Measurements from ENCODE around the gene RNU4-1.
"Not testable (repeated sequence)": the region's sequence is repeated elsewhere in the genome, so short reads cannot be mapped to it uniquely, and the experiment has no call there.

Gene RNU4-1

GRCh38 chr12:120292661-120293531, at the start of gene RNU4-1:
TSS of gene RNU4-1 (minus strand) at chr12:120293237.
- DNase-seq (ENCODE audit: low read depth) = peak; percentile 67

DNA sequence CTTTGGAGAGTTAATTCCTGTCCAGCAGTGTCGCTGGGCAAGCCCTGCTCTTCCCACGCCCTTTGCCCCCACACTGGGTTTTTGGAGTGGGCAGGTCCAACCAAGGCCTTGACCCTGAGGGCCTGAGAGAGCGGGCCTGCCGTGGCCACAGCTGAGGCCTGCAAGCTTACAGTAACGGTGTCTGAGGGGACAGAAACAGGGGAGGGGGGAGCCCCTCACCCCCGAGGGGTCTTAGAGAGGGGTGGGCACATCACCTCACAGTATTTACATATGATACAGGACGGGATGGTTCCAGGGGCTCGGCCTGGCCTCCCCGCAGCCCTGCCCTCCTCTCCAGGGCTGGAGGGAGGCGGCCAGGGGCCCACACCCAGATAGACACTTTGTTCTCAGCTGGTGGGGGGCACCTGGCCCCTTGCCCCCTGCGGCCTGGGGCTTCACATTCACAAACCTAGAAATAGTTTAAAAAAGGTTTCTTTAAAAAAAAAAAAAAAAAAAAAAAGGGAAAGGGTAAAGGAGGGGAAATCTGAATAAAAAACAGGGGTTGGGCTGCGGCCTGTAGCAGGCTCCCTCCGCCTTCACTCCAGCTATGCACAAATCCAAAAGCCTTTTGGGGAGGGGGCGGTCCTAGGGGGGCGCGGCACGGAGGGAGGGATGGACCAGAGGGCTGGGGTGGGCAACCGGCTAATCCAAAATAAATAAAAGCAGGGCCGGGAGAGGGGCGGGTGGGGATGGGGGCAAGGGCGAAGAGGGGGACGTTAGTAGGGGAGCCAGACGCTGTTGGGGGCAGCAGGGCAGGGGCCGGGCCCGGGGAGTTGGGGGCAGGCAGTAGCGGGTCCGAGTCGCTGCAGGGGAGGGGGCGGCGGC, 49.4 kb upstream of the RNU4-1 start:
- no peak for DNase-seq (ENCODE audit: low read depth)

GRCh38 chr12:120339256-120339655, 46.2 kb upstream of the RNU4-1 start:
- no peak for DNase-seq (ENCODE audit: low read depth)

GRCh38 chr12:120337730-120338129, 44.7 kb upstream of the RNU4-1 start:
- no peak for DNase-seq (ENCODE audit: low read depth)

DNA sequence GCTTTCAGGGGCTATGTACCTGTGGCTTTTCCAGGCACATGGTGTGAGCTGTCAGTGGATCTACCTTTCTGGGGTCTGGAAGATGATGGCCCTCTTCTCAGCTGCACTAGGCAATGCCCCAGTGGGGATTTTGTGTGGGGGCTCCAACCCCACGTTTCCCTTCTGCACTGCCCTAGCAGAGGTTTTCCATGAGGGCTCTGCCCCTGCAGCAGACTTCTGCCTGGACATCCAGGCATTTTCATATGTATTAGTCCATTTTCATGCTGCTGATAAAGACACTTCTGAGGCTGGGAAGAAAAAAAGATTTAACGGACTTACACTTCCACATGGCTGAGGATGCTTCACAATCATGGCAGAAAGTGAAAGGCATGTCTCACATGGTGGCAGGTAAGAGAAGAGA, 43.4 kb upstream of the RNU4-1 start:
- DNase-seq (ENCODE audit: low read depth) = not testable (repeated sequence)

- not testable (repeated sequence) for DNase-seq (ENCODE audit: low read depth)
Measured at GRCh38 chr12:120335447-120335846, 42.4 kb upstream of the RNU4-1 start.

- no peak for DNase-seq (ENCODE audit: low read depth)
Measured at GRCh38 chr12:120332523-120332922, 39.5 kb upstream of the RNU4-1 start.

GRCh38 chr12:120332041-120332440, 39.0 kb upstream of the RNU4-1 start:
- DNase-seq (ENCODE audit: low read depth) = no peak

GRCh38 chr12:120331390-120331789, 38.4 kb upstream of the RNU4-1 start:
- no peak for DNase-seq (ENCODE audit: low read depth)

GRCh38 chr12:120328228-120328627, 35.2 kb upstream of the RNU4-1 start:
- no peak for DNase-seq (ENCODE audit: low read depth)

- no peak for DNase-seq (ENCODE audit: low read depth)
Measured at GRCh38 chr12:120327593-120327992, 34.6 kb upstream of the RNU4-1 start, which contains the start of gene PLA2G1B. TSS of gene PLA2G1B (minus strand) at chr12:120327779. CDS start at chr12:120327753, 26 bp downstream.

DNA sequence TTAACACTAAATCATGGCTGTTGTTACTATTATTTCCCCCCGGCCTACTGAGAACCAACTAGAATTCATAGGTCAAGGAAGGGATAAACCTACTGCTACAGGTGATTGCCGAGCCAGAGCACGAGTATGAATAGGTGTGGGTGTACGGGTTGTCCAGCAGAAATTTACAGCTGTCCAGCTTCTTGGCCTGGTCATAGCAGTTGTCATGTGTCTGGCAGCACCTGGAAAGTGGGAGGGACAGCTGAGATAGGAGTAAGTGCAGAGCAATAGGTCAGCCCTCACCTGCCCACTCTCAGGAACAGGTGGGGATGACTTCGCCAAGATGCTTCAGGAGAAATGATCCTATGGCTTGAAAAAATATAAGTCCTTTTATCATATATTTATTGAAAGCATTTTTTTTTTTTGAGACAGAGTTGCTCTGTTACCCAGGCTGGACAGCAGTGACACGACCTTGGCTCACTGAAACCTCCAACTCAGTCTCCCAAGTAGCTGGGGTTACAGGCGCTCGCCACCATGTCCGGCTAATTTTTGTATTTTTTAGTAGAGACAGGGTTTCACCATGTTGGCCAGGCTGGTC, 31.9 kb upstream of the RNU4-1 start:
- no peak for DNase-seq (ENCODE audit: low read depth)

GRCh38 chr12:120323772-120324171, 30.7 kb upstream of the RNU4-1 start:
- DNase-seq (ENCODE audit: low read depth) = no peak

GRCh38 chr12:120321382-120322202, 28.6 kb upstream of the RNU4-1 start:
- DNase-seq (ENCODE audit: low read depth) = no peak

GRCh38 chr12:120317224-120318105, 24.4 kb upstream of the RNU4-1 start:
- DNase-seq (ENCODE audit: low read depth) = peak; percentile 99

DNA sequence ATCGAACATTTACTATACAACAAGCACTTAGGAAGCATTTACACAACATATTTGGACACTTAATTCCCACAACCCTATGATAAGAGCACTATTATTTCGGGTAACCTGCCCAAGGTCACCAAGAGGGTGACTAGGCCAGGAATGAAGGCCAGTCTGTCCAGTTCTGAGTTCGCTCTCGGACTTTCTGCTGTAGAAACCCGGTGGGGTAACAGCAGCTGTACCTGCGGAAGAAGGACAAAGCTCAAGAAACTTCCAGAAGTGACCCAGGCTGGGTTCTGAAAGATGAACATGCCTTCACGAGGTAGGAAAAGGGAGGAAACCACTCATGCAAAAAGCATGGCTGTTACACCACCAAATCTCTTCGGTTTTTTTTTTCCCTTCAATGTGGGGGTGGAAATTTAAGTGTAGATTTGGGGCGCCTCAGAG, 23.8 kb upstream of the RNU4-1 start:
- no peak for DNase-seq (ENCODE audit: low read depth)

GRCh38 chr12:120314220-120314619, 21.2 kb upstream of the RNU4-1 start:
- no peak for DNase-seq (ENCODE audit: low read depth)

DNA sequence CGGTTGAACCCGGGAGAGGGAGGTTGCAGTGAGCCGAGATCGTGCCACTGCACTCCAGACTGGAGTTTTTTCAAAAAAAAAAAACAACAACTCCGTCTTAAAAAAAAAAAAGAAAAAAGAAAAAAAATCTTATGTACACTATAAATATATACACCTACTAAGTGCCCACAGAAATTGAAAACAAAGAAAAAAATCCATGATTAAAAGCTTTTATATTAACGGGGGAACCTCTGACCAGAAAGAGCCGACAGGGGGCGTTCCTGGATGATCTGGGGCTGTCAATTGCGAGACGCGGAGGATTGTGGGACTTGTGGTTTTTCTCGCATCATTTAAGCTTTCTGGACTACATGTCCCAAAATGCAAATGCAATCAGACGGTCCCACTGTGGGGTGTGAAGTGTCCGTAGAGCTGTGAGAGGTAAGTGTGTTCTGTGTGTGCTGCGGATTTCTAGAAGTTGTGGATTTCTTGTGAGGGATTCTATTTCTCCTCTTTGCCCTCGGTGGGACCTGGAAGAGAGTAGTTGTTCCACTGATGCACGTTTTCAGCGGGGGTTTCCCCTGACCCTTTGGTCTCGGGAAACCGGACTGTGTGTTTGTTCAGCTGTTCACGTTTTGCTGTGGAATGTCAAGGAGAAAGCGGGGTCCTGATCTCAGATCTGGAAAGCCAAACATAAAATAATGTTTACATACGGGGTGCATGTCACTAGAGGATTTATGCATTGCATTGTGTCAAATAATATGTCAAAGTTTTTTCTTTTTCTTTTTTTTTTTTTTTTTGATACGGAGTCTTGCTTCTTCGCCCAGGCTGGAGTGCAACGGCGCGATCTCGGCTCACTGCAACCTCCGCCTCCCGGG, 9.2 kb upstream of the RNU4-1 start, which contains the start of gene SIRT4:
SIRT4 (plus strand) TSS at position 360 of the 854 bp plus-strand sequence. CDS start 1,241 bp downstream, outside the sequence.
- DNase-seq (ENCODE audit: low read depth) = peak; percentile 84

DNA sequence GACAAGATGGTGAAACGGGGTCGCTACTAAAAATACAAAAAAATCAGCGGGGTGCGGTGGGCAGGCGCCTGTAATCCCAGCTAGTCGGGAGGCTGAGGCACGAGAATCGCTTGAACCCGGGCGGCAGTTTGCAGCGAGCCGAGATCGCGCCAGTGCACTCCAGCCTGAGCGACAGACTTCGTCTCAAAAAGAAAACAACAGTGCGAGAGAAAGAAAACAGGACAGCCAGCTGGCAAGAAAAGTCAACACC, 701 bp downstream of the RNU4-1 start:
- DNase-seq (ENCODE audit: low read depth) = peak; percentile 4
